Fibroblast of lung (primary cell): ENCODE data around the gene POLG2. TPM values are rescaled to one million over a fixed set of nuclear protein-coding genes. Genes with fewer than 3 reads are reported as not detected.

Source experiments
- DNase-seq, 2 donors: peaks; one replicate each; pipeline versions ENCODE4 v3.0.0 to v3.0.0-alpha.2; 2010; ENCODE audit warnings: low read depth in 2 of 2
- H2AFZ ChIP-seq: 2 replicates; pipeline ENCODE4 v1.5.1; 2012; ENCODE audit warnings: low read length, control low read depth, inconsistent platforms
- H3K27ac ChIP-seq: 2 replicates; pipeline ENCODE4 v1.5.1; 2011; ENCODE audit warnings: low read length, control low read depth; ENCODE audit not compliant: insufficient read depth
- H3K27me3 ChIP-seq: 2 replicates; pipeline ENCODE4 v1.5.1; 2011; ENCODE audit warnings: mild to moderate bottlenecking, low read length; ENCODE audit not compliant: control insufficient read depth, insufficient read depth
- H3K36me3 ChIP-seq: 2 replicates; pipeline ENCODE4 v1.5.1; 2011; ENCODE audit warnings: low read length; ENCODE audit not compliant: control insufficient read depth, insufficient read depth
- H3K4me1 ChIP-seq: 2 replicates; pipeline ENCODE4 v1.5.1; 2011; ENCODE audit warnings: low read length; ENCODE audit not compliant: control insufficient read depth, insufficient read depth; ENCODE audit errors: extremely low read depth
- H3K4me2 ChIP-seq: 2 replicates; pipeline ENCODE4 v1.5.1; 2011; ENCODE audit warnings: low read length, control low read depth; ENCODE audit not compliant: insufficient read depth; ENCODE audit errors: extremely low read depth
- H3K4me3 ChIP-seq, 4 experiments: fragments of 200-600 bp in 1 of 4; sonication (generic) in 1 of 4; replicated peaks in 1 of 4; 2 replicates each; pipeline ENCODE4 v1.5.1; 2011 to 2016; ENCODE audit warnings: low read length in 4 of 4, low read depth in 3 of 4, mild to moderate bottlenecking in 3 of 4, control low read depth in 2 of 4, inconsistent platforms in 1 of 4, mixed read lengths in 1 of 4; ENCODE audit not compliant: insufficient read depth in 1 of 4; ENCODE audit errors: control extremely low read depth in 1 of 4
- H3K79me2 ChIP-seq: 2 replicates; pipeline ENCODE4 v1.5.1; 2012; ENCODE audit warnings: mild to moderate bottlenecking, low read length, inconsistent platforms; ENCODE audit not compliant: control insufficient read depth, insufficient read depth
- H3K9ac ChIP-seq: 2 replicates; pipeline ENCODE4 v1.5.1; 2011; ENCODE audit warnings: mild to moderate bottlenecking, low read length, control low read depth; ENCODE audit not compliant: insufficient read depth
- H3K9me3 ChIP-seq: 2 replicates; pipeline ENCODE4 v1.5.1; 2012; ENCODE audit warnings: low read depth, low read length; ENCODE audit not compliant: control insufficient read depth, insufficient read depth
- H4K20me1 ChIP-seq: 2 replicates; pipeline ENCODE4 v1.5.1; 2011; ENCODE audit warnings: low read length; ENCODE audit not compliant: control insufficient read depth, insufficient read depth; ENCODE audit errors: extremely low read depth
- EZH2 ChIP-seq: IDR thresholded peaks from 2 replicates; pipeline ENCODE4 v1.5.1; 2012; ENCODE audit warnings: low read length, control low read depth, mild to moderate bottlenecking; ENCODE audit errors: missing control alignments
- polyA plus RNA-seq, 2 donors: library from polyadenylated mRNA; depleted of rRNA in 1 of 2; stranded (reverse) in 1 of 2; unstranded in 1 of 2; fragments of >200 nt; gene quantifications; 2 replicates each; pipeline ENCODE4 v1.2.1, GENCODE V29; 2011 to 2012; ENCODE audit warnings: missing spikeins in 1 of 2
- total RNA-seq: library from RNA; depleted of rRNA; stranded (reverse); fragments of >200 nt; gene quantifications from 2 replicates; pipeline ENCODE4 v1.2.1, GENCODE V29; 2014
- TF ChIP-seq, protein P1 (sequence below), 2 donors: IDR thresholded peaks in 1 of 2; conservative IDR thresholded peaks in 1 of 2; 1 replicate in 1 of 2; 2 replicates in 1 of 2; pipeline ENCODE4 v1.5.1; 2011 to 2012; ENCODE audit warnings: low read length in 2 of 2, control low read depth in 1 of 2, inconsistent platforms in 1 of 2, low read depth in 1 of 2, mild to moderate bottlenecking in 1 of 2

The POLG2 gene
- total and polyA plus RNA-seq, 2 donors (not counting 1 experiment from before 2014, with no cell fraction given): 6.9 to 21.3 TPM

DNA sequence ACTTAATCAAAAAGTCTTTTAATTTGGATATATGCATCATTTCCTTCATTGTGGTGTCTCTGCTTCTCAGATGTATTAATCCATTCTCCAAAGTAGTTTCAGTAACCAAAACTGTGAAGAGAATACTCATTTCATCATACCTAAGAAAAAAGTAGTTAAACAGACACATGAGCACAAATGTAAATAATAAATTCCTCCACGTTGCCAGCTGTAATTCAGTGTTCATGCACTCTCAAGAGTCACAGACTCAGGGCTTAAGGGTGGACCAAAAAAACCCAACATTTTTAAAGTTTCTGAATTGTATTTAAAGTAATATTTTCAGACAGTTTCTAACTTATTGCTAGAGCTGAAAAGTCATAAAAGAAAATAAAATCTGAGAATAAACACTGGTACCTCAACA lies 19.0 kb downstream of the POLG2 start:
- no peak for TF ChIP-seq EZH2
- TF ChIP-seq, protein P1, sequence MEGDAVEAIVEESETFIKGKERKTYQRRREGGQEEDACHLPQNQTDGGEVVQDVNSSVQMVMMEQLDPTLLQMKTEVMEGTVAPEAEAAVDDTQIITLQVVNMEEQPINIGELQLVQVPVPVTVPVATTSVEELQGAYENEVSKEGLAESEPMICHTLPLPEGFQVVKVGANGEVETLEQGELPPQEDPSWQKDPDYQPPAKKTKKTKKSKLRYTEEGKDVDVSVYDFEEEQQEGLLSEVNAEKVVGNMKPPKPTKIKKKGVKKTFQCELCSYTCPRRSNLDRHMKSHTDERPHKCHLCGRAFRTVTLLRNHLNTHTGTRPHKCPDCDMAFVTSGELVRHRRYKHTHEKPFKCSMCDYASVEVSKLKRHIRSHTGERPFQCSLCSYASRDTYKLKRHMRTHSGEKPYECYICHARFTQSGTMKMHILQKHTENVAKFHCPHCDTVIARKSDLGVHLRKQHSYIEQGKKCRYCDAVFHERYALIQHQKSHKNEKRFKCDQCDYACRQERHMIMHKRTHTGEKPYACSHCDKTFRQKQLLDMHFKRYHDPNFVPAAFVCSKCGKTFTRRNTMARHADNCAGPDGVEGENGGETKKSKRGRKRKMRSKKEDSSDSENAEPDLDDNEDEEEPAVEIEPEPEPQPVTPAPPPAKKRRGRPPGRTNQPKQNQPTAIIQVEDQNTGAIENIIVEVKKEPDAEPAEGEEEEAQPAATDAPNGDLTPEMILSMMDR (conservative IDR thresholded peaks at IDR 0.05 in 1 of 2, IDR thresholded peaks at IDR 0.05 in 1 of 2; ENCODE audit: low read depth in 1 of 2, low read length in 2 of 2): no peak
- Histone ChIP-seq H4K20me1 (no peaks in the 10 kb centered on the region), H3K27me3 (no peaks in the 10 kb centered on the region), H3K9me3 (no peaks in the 10 kb centered on the region), H3K4me2 (no peak overlapping the region), H3K4me1 (no peaks in the 10 kb centered on the region), H3K9ac (no peak overlapping the region), H3K27ac (no peak overlapping the region), H2AFZ (no peak overlapping the region), H3K36me3 (no peaks in the 10 kb centered on the region), H3K4me3 (no peak overlapping the region), H3K79me2 (no peaks in the 10 kb centered on the region)
- no peak for DNase-seq

- H3K79me2 ChIP-seq: no peaks in the 10 kb centered on the region
- no peak overlapping the region for H3K27ac ChIP-seq
- H3K4me1 ChIP-seq: no peaks in the 10 kb centered on the region
- no peaks in the 10 kb centered on the region for H4K20me1 ChIP-seq
- no peak overlapping the region for H3K4me2 ChIP-seq
- H3K9me3 ChIP-seq: no peaks in the 10 kb centered on the region
- H3K36me3 ChIP-seq: no peaks in the 10 kb centered on the region
- no peak for TF ChIP-seq EZH2
- TF ChIP-seq, protein P1 (conservative IDR thresholded peaks at IDR 0.05 in 1 of 2, IDR thresholded peaks at IDR 0.05 in 1 of 2; ENCODE audit: low read depth in 1 of 2, low read length in 2 of 2): no peak
- no peak overlapping the region for H3K4me3 ChIP-seq
- DNase-seq: no peak
- no peaks in the 10 kb centered on the region for H3K27me3 ChIP-seq
- H2AFZ ChIP-seq: no peak overlapping the region
- H3K9ac ChIP-seq: no peak overlapping the region
These were observed 24.3 kb downstream of the POLG2 start for GRCh38 chr17:64472564-64472963.

DNA sequence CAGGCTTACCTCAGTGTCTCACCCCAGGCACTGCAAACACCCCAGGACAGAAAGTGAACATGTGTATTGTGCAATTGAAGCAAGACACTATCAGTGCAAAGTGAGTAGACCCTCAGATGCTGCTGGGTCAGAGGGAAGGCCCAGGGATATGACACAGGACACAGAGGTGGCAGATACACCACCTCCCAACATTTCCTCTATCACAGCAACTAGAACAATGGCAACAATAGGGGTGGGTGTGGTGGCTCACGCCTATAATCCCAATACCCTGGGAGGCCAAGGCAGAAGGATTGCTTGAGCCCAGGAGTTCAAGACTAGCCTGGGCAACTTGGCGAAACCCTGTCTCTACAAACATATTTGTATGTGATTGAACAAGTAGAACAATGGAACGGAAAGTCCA lies 25.4 kb downstream of the POLG2 start:
- DNase-seq: no peak
- Histone ChIP-seq H3K4me2 (no peak overlapping the region), H3K27me3 (no peaks in the 10 kb centered on the region), H4K20me1 (no peaks in the 10 kb centered on the region), H3K9ac (no peak overlapping the region), H3K4me1 (no peaks in the 10 kb centered on the region), H3K79me2 (no peaks in the 10 kb centered on the region), H3K9me3 (no peaks in the 10 kb centered on the region), H2AFZ (no peak overlapping the region), H3K4me3 (no peak overlapping the region), H3K27ac (no peak overlapping the region), H3K36me3 (no peaks in the 10 kb centered on the region)
- TF ChIP-seq EZH2: no peak
- TF ChIP-seq, protein P1 (conservative IDR thresholded peaks at IDR 0.05 in 1 of 2, IDR thresholded peaks at IDR 0.05 in 1 of 2; ENCODE audit: low read depth in 1 of 2, low read length in 2 of 2): no peak
